Liver (tissue), 9 donors: ENCODE data around the gene MAL. TPM values are rescaled to one million over a fixed set of nuclear protein-coding genes. Genes with fewer than 3 reads are reported as not detected.

Source experiments
- DNase-seq: peaks from one replicate; pipeline ENCODE4 v3.0.0-alpha.2; 2017; ENCODE audit warnings: low spot score
- H3K27ac ChIP-seq, 2 donors: one replicate each; pipeline ENCODE4 v1.7.0; 2013; ENCODE audit warnings: inconsistent platforms in 2 of 2, low read length in 2 of 2, control low read depth in 1 of 2, low read depth in 1 of 2, mild to moderate bottlenecking in 1 of 2
- H3K27me3 ChIP-seq, 4 donors: one replicate each; pipeline versions ENCODE4 v1.6.1 to v1.7.0; 2013; ENCODE audit warnings: low read length in 3 of 4, inconsistent platforms in 1 of 4, mild to moderate bottlenecking in 1 of 4, moderate library complexity in 1 of 4; ENCODE audit not compliant: control insufficient read depth in 4 of 4, insufficient read depth in 4 of 4
- H3K36me3 ChIP-seq, 4 donors: one replicate each; pipeline versions ENCODE4 v1.6.1 to v1.7.0; 2013; ENCODE audit warnings: low read length in 3 of 4, mild to moderate bottlenecking in 3 of 4, low read depth in 1 of 4, moderate library complexity in 1 of 4; ENCODE audit not compliant: control insufficient read depth in 4 of 4, insufficient read depth in 3 of 4
- H3K4me1 ChIP-seq, 4 donors: one replicate each; pipeline versions ENCODE4 v1.6.1 to v1.7.0; 2013; ENCODE audit warnings: low read length in 3 of 4, mild to moderate bottlenecking in 3 of 4, moderate library complexity in 1 of 4; ENCODE audit not compliant: control insufficient read depth in 4 of 4, insufficient read depth in 4 of 4
- H3K4me3 ChIP-seq, 3 donors: one replicate each; pipeline versions ENCODE4 v1.6.1 to v1.7.0; 2013; ENCODE audit warnings: low read length in 3 of 3, control low read depth in 1 of 3, low read depth in 1 of 3, mild to moderate bottlenecking in 1 of 3
- H3K9ac ChIP-seq, 2 donors: one replicate each; pipeline ENCODE4 v1.7.0; 2013; ENCODE audit warnings: low read length in 2 of 2, mild to moderate bottlenecking in 2 of 2, moderate library complexity in 2 of 2, control low read depth in 1 of 2, low read depth in 1 of 2
- H3K9me3 ChIP-seq, 4 donors: one replicate each; pipeline versions ENCODE4 v1.6.1 to v1.7.0; 2013; ENCODE audit warnings: low read length in 3 of 4; ENCODE audit not compliant: control insufficient read depth in 4 of 4
- EGR1 ChIP-seq, 2 donors: IDR thresholded peaks; 2 replicates each; pipeline ENCODE4 v1.6.1; 2016 to 2018; ENCODE audit warnings: antibody characterized with exemption in 2 of 2, low read depth in 2 of 2
- FOXA1 ChIP-seq: IDR thresholded peaks from 2 replicates; pipeline ENCODE4 v1.6.1; 2016; ENCODE audit warnings: antibody characterized with exemption
- FOXA2 ChIP-seq: IDR thresholded peaks from 2 replicates; pipeline ENCODE4 v1.6.1; 2016; ENCODE audit warnings: antibody characterized with exemption
- GABPA ChIP-seq, 2 donors: IDR thresholded peaks in 1 of 2; conservative IDR thresholded peaks in 1 of 2; 2 replicates each; pipeline ENCODE4 v1.6.1; 2016; ENCODE audit warnings: antibody characterized with exemption in 2 of 2, mild to moderate bottlenecking in 1 of 2, moderate library complexity in 1 of 2
- HNF4A ChIP-seq, 2 donors: conservative IDR thresholded peaks; 2 replicates each; pipeline ENCODE4 v1.6.1; 2016; ENCODE audit warnings: antibody characterized with exemption in 2 of 2, mild to moderate bottlenecking in 2 of 2
- HNF4G ChIP-seq: IDR thresholded peaks from 2 replicates; pipeline ENCODE4 v1.6.1; 2016; ENCODE audit warnings: antibody characterized with exemption
- JUND ChIP-seq, 2 donors: IDR thresholded peaks; 2 replicates each; pipeline ENCODE4 v1.6.1; 2016; ENCODE audit warnings: antibody characterized with exemption in 2 of 2
- NR2F2 ChIP-seq: IDR thresholded peaks from 2 replicates; pipeline ENCODE4 v1.6.1; 2016; ENCODE audit warnings: antibody characterized with exemption
- RAD21 ChIP-seq, 2 donors: IDR thresholded peaks; 2 replicates each; pipeline ENCODE4 v1.6.1; 2016; ENCODE audit warnings: antibody characterized with exemption in 2 of 2, mild to moderate bottlenecking in 2 of 2
- RXRA ChIP-seq, 2 donors: IDR thresholded peaks; 2 replicates each; pipeline ENCODE4 v1.6.1; 2017 to 2018; ENCODE audit warnings: antibody characterized with exemption in 2 of 2, mild to moderate bottlenecking in 1 of 2
- SP1 ChIP-seq: IDR thresholded peaks from 2 replicates; pipeline ENCODE4 v1.6.1; 2018; ENCODE audit warnings: antibody characterized with exemption, mild to moderate bottlenecking
- TAF1 ChIP-seq: conservative IDR thresholded peaks from 2 replicates; pipeline ENCODE4 v1.6.1; 2016; ENCODE audit warnings: antibody characterized with exemption, mild to moderate bottlenecking
- YY1 ChIP-seq: IDR thresholded peaks from 2 replicates; pipeline ENCODE4 v1.6.1; 2016; ENCODE audit warnings: antibody characterized with exemption, mild to moderate bottlenecking
- WGBS: extraction: QIAGEN DNeasy Blood & Tissue Kit; methylation state at CpG from one replicate; pipeline ENCODE4 v1.1.7; 2013; 5-methylcytosine and 5-hydroxymethylcytosine counted together
- polyA plus RNA-seq, 2 donors: library from polyadenylated mRNA; stranded (reverse) in 1 of 2; unstranded in 1 of 2; fragments of 200-250 nt in 1 of 2; fragments of >200 nt in 1 of 2; fragmentation: Nextera tagmentation in 1 of 2; extraction: Ambion mirVana in 1 of 2; gene quantifications; one replicate each; pipeline versions ENCODE4 v1.2.1 to v1.2.3, GENCODE V29; 2013 to 2015
- total RNA-seq, 2 donors: library from RNA; depleted of rRNA; stranded (reverse); fragments of >200 nt; gene quantifications; one replicate each; pipeline ENCODE4 v1.2.3, GENCODE V29; 2014
- TF ChIP-seq, protein P1 (sequence below): IDR thresholded peaks from 2 replicates; pipeline ENCODE4 v1.6.1; 2016; ENCODE audit warnings: antibody characterized with exemption
- TF ChIP-seq, protein P2 (sequence below): IDR thresholded peaks from 2 replicates; pipeline ENCODE4 v1.6.1; 2016; ENCODE audit warnings: antibody characterized with exemption
- TF ChIP-seq, protein P3 (sequence below): IDR thresholded peaks from 2 replicates; pipeline ENCODE4 v1.6.1; 2016; ENCODE audit warnings: antibody characterized with exemption, mild to moderate bottlenecking
- TF ChIP-seq, protein P4 (sequence below): IDR thresholded peaks from 2 replicates; pipeline ENCODE4 v1.6.1; 2016; ENCODE audit warnings: antibody characterized with exemption
- TF ChIP-seq, protein P5 (sequence below): fragments of 150-350 bp; IDR thresholded peaks from 2 replicates; pipeline ENCODE4 v1.5.1; 2017; ENCODE audit warnings: improper control_type of control experiment, low read depth, low read length; ENCODE audit not compliant: missing input control
- donor health status: healthy.
- donor health status: healthy.
- donor health status: healthy.
- donor health status: healthy.
- donor health status: healthy.

The MAL gene
- total and polyA plus RNA-seq, 4 donors, result 0.51 TPM; not detected in 3

DNA sequence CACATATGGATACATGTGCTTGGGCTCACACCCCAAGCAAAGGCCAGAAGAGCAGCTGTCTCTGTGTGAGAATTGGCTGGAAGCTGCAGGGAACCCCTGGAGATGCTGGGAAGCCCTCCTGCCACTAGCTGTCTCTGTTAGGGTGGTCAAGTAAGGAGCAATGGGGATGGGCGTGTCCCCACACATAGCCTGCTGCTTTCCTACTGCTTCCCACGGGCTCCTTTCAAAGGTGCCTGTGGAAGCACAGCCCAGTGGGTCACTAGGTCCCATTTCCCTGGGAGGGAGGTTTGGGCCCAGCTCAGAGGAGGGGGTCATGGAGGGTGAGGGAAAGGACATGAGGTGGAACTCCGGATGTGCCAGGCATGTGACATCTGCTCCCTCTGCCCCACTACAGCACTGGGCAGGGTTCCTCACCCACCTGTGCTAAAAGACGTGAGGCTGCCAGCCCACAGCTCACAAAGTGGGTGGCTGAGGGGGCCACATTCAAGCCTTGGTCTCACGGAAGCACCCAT lies 24.4 kb upstream of the MAL start:
- Histone ChIP-seq H3K27ac (no peak overlapping the region), H3K36me3 (no peaks in the 10 kb centered on the region), H3K4me3 (no peak overlapping the region), H3K27me3 (peaks cover 2 to 12% (median 3%) of the 10 kb centered on the region in 4 donors), H3K9me3 (no peaks in the 10 kb centered on the region), H3K4me1 (no peaks in the 10 kb centered on the region), H3K9ac (no peak overlapping the region)
- TF ChIP-seq, protein P1, sequence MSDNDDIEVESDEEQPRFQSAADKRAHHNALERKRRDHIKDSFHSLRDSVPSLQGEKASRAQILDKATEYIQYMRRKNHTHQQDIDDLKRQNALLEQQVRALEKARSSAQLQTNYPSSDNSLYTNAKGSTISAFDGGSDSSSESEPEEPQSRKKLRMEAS, result no peak
- TF ChIP-seq, protein P2, sequence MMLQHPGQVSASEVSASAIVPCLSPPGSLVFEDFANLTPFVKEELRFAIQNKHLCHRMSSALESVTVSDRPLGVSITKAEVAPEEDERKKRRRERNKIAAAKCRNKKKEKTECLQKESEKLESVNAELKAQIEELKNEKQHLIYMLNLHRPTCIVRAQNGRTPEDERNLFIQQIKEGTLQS, result no peak
- TF ChIP-seq TAF1 (no peak), EGR1 (IDR thresholded peaks at IDR 0.05; ENCODE audit: low read depth in 2 of 2) (no peak), FOXA2 (no peak), RXRA (IDR thresholded peaks at IDR 0.05) (no peak), JUND (IDR thresholded peaks at IDR 0.05) (no peak)
- no peak for DNase-seq
- 77% methylated on average over 5 of the region's 5 CpGs for WGBS

DNA sequence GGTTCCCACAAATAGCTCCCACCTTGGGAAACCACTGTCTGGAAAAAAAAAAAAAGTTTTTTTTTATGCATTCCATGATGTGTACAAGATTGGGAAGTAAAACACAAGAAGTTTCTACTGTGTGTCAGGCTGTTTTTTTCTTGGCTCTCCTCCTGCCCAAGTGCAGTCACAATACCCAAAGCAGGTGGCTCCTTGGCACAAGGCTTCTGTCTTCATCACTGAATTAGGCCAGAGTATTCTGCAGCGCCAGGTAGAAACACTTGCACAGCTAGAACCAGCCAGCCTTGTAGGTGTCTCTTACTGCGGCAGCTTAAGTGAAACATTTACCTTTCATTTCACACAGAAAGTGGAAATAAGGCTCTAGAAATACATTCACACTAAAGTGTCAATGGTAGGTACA lies 23.8 kb upstream of the MAL start:
- H3K27ac ChIP-seq, result no peak overlapping the region
- TF ChIP-seq GABPA (IDR thresholded peaks at IDR 0.05 in 1 of 2, conservative IDR thresholded peaks at IDR 0.05 in 1 of 2), result no peak
- TF ChIP-seq, protein P1, result no peak
- TF ChIP-seq RXRA (IDR thresholded peaks at IDR 0.05), result no peak
- no peak for TF ChIP-seq HNF4A (conservative IDR thresholded peaks at IDR 0.05)
- no peak for TF ChIP-seq JUND (IDR thresholded peaks at IDR 0.05)
- TF ChIP-seq FOXA2, result no peak
- no peak for TF ChIP-seq FOXA1
- no peak for TF ChIP-seq HNF4G
- no peak for TF ChIP-seq YY1
- TF ChIP-seq, protein P3, sequence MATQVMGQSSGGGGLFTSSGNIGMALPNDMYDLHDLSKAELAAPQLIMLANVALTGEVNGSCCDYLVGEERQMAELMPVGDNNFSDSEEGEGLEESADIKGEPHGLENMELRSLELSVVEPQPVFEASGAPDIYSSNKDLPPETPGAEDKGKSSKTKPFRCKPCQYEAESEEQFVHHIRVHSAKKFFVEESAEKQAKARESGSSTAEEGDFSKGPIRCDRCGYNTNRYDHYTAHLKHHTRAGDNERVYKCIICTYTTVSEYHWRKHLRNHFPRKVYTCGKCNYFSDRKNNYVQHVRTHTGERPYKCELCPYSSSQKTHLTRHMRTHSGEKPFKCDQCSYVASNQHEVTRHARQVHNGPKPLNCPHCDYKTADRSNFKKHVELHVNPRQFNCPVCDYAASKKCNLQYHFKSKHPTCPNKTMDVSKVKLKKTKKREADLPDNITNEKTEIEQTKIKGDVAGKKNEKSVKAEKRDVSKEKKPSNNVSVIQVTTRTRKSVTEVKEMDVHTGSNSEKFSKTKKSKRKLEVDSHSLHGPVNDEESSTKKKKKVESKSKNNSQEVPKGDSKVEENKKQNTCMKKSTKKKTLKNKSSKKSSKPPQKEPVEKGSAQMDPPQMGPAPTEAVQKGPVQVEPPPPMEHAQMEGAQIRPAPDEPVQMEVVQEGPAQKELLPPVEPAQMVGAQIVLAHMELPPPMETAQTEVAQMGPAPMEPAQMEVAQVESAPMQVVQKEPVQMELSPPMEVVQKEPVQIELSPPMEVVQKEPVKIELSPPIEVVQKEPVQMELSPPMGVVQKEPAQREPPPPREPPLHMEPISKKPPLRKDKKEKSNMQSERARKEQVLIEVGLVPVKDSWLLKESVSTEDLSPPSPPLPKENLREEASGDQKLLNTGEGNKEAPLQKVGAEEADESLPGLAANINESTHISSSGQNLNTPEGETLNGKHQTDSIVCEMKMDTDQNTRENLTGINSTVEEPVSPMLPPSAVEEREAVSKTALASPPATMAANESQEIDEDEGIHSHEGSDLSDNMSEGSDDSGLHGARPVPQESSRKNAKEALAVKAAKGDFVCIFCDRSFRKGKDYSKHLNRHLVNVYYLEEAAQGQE, result no peak
- no peak for TF ChIP-seq NR2F2
- TF ChIP-seq, protein P4, sequence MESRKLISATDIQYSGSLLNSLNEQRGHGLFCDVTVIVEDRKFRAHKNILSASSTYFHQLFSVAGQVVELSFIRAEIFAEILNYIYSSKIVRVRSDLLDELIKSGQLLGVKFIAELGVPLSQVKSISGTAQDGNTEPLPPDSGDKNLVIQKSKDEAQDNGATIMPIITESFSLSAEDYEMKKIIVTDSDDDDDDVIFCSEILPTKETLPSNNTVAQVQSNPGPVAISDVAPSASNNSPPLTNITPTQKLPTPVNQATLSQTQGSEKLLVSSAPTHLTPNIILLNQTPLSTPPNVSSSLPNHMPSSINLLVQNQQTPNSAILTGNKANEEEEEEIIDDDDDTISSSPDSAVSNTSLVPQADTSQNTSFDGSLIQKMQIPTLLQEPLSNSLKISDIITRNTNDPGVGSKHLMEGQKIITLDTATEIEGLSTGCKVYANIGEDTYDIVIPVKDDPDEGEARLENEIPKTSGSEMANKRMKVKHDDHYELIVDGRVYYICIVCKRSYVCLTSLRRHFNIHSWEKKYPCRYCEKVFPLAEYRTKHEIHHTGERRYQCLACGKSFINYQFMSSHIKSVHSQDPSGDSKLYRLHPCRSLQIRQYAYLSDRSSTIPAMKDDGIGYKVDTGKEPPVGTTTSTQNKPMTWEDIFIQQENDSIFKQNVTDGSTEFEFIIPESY, result no peak
- TF ChIP-seq TAF1, result no peak
- TF ChIP-seq RAD21 (IDR thresholded peaks at IDR 0.05), result no peak
- no peak for TF ChIP-seq EGR1 (IDR thresholded peaks at IDR 0.05; ENCODE audit: low read depth in 2 of 2)
- TF ChIP-seq, protein P2, result no peak
- TF ChIP-seq SP1, result no peak
- TF ChIP-seq, protein P5, sequence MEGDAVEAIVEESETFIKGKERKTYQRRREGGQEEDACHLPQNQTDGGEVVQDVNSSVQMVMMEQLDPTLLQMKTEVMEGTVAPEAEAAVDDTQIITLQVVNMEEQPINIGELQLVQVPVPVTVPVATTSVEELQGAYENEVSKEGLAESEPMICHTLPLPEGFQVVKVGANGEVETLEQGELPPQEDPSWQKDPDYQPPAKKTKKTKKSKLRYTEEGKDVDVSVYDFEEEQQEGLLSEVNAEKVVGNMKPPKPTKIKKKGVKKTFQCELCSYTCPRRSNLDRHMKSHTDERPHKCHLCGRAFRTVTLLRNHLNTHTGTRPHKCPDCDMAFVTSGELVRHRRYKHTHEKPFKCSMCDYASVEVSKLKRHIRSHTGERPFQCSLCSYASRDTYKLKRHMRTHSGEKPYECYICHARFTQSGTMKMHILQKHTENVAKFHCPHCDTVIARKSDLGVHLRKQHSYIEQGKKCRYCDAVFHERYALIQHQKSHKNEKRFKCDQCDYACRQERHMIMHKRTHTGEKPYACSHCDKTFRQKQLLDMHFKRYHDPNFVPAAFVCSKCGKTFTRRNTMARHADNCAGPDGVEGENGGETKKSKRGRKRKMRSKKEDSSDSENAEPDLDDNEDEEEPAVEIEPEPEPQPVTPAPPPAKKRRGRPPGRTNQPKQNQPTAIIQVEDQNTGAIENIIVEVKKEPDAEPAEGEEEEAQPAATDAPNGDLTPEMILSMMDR, result no peak

More for the DNA sequence above, 23.8 kb upstream of the MAL start:
- Histone ChIP-seq H3K27me3 (peaks cover 2 to 12% (median 3%) of the 10 kb centered on the region in 4 donors), H3K9ac (no peak overlapping the region), H3K9me3 (no peaks in the 10 kb centered on the region), H3K4me1 (no peaks in the 10 kb centered on the region), H3K36me3 (no peaks in the 10 kb centered on the region), H3K4me3 (no peak overlapping the region)
- DNase-seq, result no peak
- WGBS, result 93% methylated on average over 2 of the region's 2 CpGs
